WTC11 (cell line): ENCODE results near the gene MOV10L1.

ENCODE experiments used
- CTCF ChIP-seq: fragments of 200-600 bp; IDR thresholded peaks from 2 replicates; pipeline ENCODE4 v1.8.0; 2022; ENCODE audit warnings: antibody characterized with exemption
- FOXJ3 ChIP-seq: sonication (generic); formaldehyde crosslinking; IDR thresholded peaks from 2 replicates; pipeline ENCODE4 v1.9.0; 2021; ENCODE audit warnings: missing genetic modification reagents, mild to moderate bottlenecking, borderline replicate concordance
- NR2C2 ChIP-seq: sonication (generic); formaldehyde crosslinking; IDR thresholded peaks from 2 replicates; pipeline ENCODE4 v1.8.0; 2022; ENCODE audit warnings: mild to moderate bottlenecking, missing genetic modification reagents
- SOX15 ChIP-seq: fragments of 250-450 bp; sonication (Bioruptor Pico); IDR thresholded peaks from 2 replicates; pipeline ENCODE4 v1.9.0; 2021; ENCODE audit warnings: mild to moderate bottlenecking
- TEAD4 ChIP-seq: sonication (generic); formaldehyde crosslinking; IDR thresholded peaks from 2 replicates; pipeline ENCODE4 v1.8.0; 2022; ENCODE audit warnings: mild to moderate bottlenecking, missing genetic modification reagents
- ZNF512 ChIP-seq: sonication (generic); formaldehyde crosslinking; IDR thresholded peaks from 2 replicates; pipeline ENCODE4 v1.8.1; 2022; ENCODE audit warnings: missing genetic modification reagents, borderline replicate concordance
- TF ChIP-seq, protein P1 (sequence below): sonication (generic); formaldehyde crosslinking; IDR thresholded peaks from 2 replicates; pipeline ENCODE4 v1.8.0; 2022; ENCODE audit warnings: mild to moderate bottlenecking, missing genetic modification reagents
- TF ChIP-seq, protein P2 (sequence below): sonication (generic); formaldehyde crosslinking; IDR thresholded peaks from 2 replicates; pipeline ENCODE4 v1.8.1; 2023; ENCODE audit warnings: mild to moderate bottlenecking, missing genetic modification reagents
- TF ChIP-seq, protein P3 (sequence below): sonication (generic); formaldehyde crosslinking; IDR thresholded peaks from 2 replicates; pipeline ENCODE4 v1.8.1; 2022; ENCODE audit warnings: low read depth, missing genetic modification reagents, borderline replicate concordance

DNA sequence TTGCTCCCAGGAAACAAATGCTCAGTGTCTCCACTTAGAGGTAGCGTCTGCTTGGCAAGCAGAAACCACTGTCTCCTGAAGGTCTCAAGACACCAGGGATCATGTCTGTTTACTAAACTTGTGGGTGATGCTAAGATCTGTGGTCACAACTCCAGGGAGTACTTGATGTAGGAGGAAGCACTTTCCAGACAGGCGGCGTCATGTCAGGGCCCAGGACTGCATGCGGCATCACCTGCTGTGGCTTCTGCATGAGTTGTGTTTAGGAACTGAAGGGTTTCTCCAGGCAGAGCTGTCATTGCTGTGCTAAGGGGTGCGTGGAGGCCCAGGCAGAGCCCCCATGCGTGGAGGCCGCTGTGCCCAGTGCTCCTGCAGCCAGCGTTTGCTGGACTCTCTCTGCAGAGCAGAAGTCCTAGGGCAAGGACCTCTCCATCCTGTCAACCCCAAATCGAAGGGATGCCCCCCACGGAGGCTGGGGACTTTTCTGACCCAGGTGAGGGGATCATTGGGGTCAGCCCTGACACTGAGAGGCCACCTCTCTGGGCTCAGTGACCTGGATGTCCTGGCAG lies 72.7 kb downstream of the MOV10L1 start:
- no peak for TF ChIP-seq CTCF
- no peak for TF ChIP-seq FOXJ3 (CRISPR knock-in tag)
- TF ChIP-seq ZNF512, result no peak
- TF ChIP-seq, protein P1, sequence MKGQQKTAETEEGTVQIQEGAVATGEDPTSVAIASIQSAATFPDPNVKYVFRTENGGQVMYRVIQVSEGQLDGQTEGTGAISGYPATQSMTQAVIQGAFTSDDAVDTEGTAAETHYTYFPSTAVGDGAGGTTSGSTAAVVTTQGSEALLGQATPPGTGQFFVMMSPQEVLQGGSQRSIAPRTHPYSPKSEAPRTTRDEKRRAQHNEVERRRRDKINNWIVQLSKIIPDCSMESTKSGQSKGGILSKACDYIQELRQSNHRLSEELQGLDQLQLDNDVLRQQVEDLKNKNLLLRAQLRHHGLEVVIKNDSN (CRISPR knock-in tag), result no peak
- TF ChIP-seq NR2C2 (CRISPR knock-in tag), result no peak
- TF ChIP-seq, protein P2, sequence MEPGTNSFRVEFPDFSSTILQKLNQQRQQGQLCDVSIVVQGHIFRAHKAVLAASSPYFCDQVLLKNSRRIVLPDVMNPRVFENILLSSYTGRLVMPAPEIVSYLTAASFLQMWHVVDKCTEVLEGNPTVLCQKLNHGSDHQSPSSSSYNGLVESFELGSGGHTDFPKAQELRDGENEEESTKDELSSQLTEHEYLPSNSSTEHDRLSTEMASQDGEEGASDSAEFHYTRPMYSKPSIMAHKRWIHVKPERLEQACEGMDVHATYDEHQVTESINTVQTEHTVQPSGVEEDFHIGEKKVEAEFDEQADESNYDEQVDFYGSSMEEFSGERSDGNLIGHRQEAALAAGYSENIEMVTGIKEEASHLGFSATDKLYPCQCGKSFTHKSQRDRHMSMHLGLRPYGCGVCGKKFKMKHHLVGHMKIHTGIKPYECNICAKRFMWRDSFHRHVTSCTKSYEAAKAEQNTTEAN (CRISPR knock-in tag), result no peak
- TF ChIP-seq SOX15 (CRISPR knock-in tag), result no peak
- TF ChIP-seq, protein P3, sequence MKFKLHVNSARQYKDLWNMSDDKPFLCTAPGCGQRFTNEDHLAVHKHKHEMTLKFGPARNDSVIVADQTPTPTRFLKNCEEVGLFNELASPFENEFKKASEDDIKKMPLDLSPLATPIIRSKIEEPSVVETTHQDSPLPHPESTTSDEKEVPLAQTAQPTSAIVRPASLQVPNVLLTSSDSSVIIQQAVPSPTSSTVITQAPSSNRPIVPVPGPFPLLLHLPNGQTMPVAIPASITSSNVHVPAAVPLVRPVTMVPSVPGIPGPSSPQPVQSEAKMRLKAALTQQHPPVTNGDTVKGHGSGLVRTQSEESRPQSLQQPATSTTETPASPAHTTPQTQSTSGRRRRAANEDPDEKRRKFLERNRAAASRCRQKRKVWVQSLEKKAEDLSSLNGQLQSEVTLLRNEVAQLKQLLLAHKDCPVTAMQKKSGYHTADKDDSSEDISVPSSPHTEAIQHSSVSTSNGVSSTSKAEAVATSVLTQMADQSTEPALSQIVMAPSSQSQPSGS, result no peak
- no peak for TF ChIP-seq TEAD4 (CRISPR knock-in tag)
